ENCODE measurements around the gene NTNG2. TPM values are rescaled to one million over a fixed set of nuclear protein-coding genes. Genes with fewer than 3 reads are reported as not detected.

The NTNG2 gene
- total and polyA plus RNA-seq, 2 donors (not counting 3 experiments of a cell fraction or from before 2014, with no cell fraction given), result 0.08 to 0.88 TPM

DNA sequence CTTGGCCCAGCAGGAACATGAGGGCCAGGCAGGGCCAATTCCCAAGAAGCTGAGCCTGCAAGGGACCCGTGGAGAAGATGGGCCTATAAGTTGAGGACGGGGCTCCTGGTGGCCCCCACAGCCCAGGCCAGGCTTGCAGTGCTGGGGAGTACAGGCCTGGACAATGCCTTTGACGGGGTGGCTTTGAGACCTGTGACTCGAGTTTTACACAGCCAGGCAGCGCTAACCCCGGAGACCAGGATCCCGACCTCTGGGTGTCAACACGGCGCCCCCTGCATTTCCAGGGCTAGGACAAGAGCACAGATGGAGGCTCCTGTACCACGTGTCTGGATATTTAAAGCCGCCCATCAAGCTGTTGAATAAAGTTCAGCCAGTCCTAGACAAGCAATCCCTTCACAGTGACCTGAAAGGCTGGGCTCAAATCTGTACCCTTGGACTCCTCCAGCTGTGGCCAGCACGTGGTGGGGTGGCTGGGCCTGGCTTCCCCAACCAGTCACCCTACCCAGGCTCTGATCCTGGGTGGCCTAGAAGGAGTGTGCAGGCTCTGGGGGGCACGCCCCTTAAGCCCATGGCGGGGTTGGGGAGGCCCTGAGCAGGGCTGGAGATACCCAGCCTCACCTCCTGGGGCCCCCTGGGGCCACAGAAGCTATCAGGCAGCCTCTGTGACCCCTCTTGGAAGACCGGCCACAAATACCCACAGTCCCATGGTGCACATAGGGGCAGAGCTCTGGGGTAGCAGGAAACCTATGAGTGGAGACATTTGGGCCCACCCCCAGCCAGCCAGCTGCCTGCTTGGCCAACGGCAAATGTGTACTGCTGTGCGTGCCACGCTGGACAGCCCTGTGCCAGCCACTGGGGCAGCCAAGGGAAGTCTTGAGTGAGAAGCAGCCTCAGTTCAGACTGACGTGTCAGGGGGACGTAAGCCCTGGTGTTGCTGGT, 88.7 kb downstream of the NTNG2 start:
- ChIA-PET CTCF (interaction anchor here (1.0 to 12.2 kb wide), 4 partner anchors 10 to 489 kb away, joined by 3 to 234 read pairs (median 25); no protein-coding TSS in a partner anchor), POLR2A (no interaction called here)
- H3K79me2 ChIP-seq (ENCODE audit: control insufficient read depth, insufficient read depth, low read length), result no peaks in the 10 kb centered on the region
- H3K36me3 ChIP-seq (ENCODE audit: control insufficient read depth in 2 of 2, extremely low read depth in 1 of 2, insufficient read depth in 2 of 2, low read length in 2 of 2), result no peaks in the 10 kb centered on the region
- DNase-seq (ENCODE audit: low read depth, low spot score) (no peak), FAIRE-seq (no peak)
- no peaks in the 10 kb centered on the region for H3K4me1 ChIP-seq (ENCODE audit: control insufficient read depth, extremely low read depth, insufficient read depth, low read length)
- dilution Hi-C loops (cut with MboI; ENCODE audit: extremely low pct_ligation_motif_present, low sequenced_read_pairs), result no loop called here
- H3K4me2 ChIP-seq (ENCODE audit: insufficient read depth, low read length), result no peak overlapping the region
- TF ChIP-seq GATA2 (IDR thresholded peaks at IDR 0.05; ENCODE audit: insufficient read depth, insufficient read length, low read depth, low read length), result no peak
- no peak for TF ChIP-seq MYC (IDR thresholded peaks at IDR 0.05; ENCODE audit: low read depth, low read length)
- TF ChIP-seq, protein P1, sequence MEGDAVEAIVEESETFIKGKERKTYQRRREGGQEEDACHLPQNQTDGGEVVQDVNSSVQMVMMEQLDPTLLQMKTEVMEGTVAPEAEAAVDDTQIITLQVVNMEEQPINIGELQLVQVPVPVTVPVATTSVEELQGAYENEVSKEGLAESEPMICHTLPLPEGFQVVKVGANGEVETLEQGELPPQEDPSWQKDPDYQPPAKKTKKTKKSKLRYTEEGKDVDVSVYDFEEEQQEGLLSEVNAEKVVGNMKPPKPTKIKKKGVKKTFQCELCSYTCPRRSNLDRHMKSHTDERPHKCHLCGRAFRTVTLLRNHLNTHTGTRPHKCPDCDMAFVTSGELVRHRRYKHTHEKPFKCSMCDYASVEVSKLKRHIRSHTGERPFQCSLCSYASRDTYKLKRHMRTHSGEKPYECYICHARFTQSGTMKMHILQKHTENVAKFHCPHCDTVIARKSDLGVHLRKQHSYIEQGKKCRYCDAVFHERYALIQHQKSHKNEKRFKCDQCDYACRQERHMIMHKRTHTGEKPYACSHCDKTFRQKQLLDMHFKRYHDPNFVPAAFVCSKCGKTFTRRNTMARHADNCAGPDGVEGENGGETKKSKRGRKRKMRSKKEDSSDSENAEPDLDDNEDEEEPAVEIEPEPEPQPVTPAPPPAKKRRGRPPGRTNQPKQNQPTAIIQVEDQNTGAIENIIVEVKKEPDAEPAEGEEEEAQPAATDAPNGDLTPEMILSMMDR (IDR thresholded peaks at IDR 0.05; ENCODE audit: extremely low read depth in 1 of 2, insufficient read depth in 1 of 2, low read depth in 1 of 2, low read length in 2 of 2), result no peak
- TF ChIP-seq EZH2 (IDR thresholded peaks at IDR 0.05; ENCODE audit: borderline replicate concordance, low read depth, low read length, severe bottlenecking), result no peak
- no peak for TF ChIP-seq POLR2AphosphoS5 (IDR thresholded peaks at IDR 0.05; ENCODE audit: insufficient read depth, low read depth, low read length)
- no peak for TF ChIP-seq FOS (IDR thresholded peaks at IDR 0.05; ENCODE audit: borderline replicate concordance, insufficient read depth, low read length)
- no peak for TF ChIP-seq JUN (IDR thresholded peaks at IDR 0.05; ENCODE audit: borderline replicate concordance, insufficient read depth, insufficient read length, low read depth)
- no peak for TF ChIP-seq POLR2A (IDR thresholded peaks at IDR 0.05; ENCODE audit: low read depth, low read length)
- TF ChIP-seq, protein P2, sequence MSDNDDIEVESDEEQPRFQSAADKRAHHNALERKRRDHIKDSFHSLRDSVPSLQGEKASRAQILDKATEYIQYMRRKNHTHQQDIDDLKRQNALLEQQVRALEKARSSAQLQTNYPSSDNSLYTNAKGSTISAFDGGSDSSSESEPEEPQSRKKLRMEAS (IDR thresholded peaks at IDR 0.05; ENCODE audit: insufficient read depth, insufficient read length), result no peak
- no peaks in the 10 kb centered on the region for H3K9me3 ChIP-seq (replicated peaks; ENCODE audit: control insufficient read depth, insufficient read depth, low read length)
- H3K9ac ChIP-seq (replicated peaks; ENCODE audit: extremely low read depth, insufficient read depth, low read length), result no peak overlapping the region
- H3K4me3 ChIP-seq (replicated peaks in 1 of 3; ENCODE audit: insufficient read depth in 1 of 3, low read depth in 1 of 3, low read length in 3 of 3), result no peak overlapping the region
- no peaks in the 10 kb centered on the region for H4K20me1 ChIP-seq (replicated peaks; ENCODE audit: control insufficient read depth, extremely low read depth, insufficient read depth, low read length)
- intact Hi-C loops (cut with micrococcal nuclease), result no loop called here
- H3K27me3 ChIP-seq (ENCODE audit: control insufficient read depth in 2 of 2, insufficient read depth in 2 of 2, low read length in 2 of 2), result peaks cover 1 to 2% of the 10 kb centered on the region in 2 experiments
- BruUV-seq (replicated peaks), result no TSS peak
- no peak overlapping the region for H2AFZ ChIP-seq (ENCODE audit: low read depth, low read length)
- H3K9me1 ChIP-seq (replicated peaks; ENCODE audit: control insufficient read depth, extremely low read depth, insufficient read depth, low read length), result no peaks in the 10 kb centered on the region
- H3K27ac ChIP-seq (ENCODE audit: insufficient read depth, low read depth, low read length), result no peak overlapping the region
